Cardiac fibroblast (primary cell): ENCODE data around the gene HBEGF.

Source experiments
- DNase-seq, 2 donors: peaks; one replicate each; pipeline versions ENCODE4 v3.0.0 to v3.0.0-alpha.2; 2010; ENCODE audit warnings: low read depth in 2 of 2
- H3K4me3 ChIP-seq, 2 donors: replicated peaks in 1 of 2; 1 replicate in 1 of 2; 2 replicates in 1 of 2; pipeline ENCODE4 v1.5.1; 2011; ENCODE audit warnings: low read depth in 2 of 2, low read length in 2 of 2, mild to moderate bottlenecking in 2 of 2, moderate library complexity in 1 of 2
- TF ChIP-seq, protein P1 (sequence below): IDR thresholded peaks from one replicate; pipeline ENCODE4 v1.5.1; 2011; ENCODE audit warnings: low read depth, mild to moderate bottlenecking, low read length, inconsistent platforms

The HBEGF gene, protein sequence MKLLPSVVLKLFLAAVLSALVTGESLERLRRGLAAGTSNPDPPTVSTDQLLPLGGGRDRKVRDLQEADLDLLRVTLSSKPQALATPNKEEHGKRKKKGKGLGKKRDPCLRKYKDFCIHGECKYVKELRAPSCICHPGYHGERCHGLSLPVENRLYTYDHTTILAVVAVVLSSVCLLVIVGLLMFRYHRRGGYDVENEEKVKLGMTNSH

DNA sequence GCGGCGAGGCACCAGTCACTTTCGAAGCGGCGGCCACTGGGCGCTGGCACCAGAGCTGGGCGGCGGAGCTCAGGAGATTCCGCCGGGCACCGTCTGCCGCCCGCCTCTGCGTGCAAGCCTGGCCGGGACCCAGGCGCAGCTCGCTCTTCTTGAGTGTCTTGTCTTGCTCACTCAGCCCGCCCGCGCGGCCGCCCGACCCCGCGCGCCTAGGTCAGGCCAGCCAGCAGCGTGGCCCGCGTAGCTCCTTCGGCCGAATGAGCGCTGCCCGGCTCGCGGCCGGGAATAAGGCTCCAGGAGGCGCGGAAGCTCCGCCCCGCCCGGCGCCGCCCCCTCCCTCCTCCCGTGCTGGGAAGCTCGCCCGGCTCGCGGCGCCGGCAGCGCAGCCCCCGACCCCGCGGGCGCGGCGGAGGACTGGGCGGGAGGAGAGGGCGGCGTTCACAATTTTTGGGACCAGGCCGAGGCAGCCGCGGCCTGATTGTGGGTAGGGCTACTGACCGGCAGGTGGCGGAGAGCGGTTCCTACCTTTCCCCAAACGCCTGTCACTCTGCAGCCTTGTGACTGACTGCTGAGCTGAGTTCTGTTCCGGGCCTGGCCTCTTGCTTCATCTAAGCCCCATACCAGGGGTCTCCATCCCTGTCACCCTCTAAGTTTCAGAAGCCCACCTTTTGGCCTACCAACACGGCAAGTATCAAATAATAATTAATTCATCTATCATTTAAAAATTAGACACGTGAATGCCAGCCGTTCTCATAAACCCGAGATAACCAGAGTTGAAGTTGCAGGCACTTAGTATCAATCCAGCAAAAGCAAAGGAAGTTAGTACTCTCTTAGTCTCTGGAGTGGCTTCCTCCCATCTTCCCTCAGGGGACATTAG lies at the start of gene HBEGF:
HBEGF (minus strand) TSS at position 256 of the 874 bp plus-strand sequence. CDS start 275 bp downstream, outside the sequence.
- DNase-seq, result peak; percentile 65 to 77

DNA sequence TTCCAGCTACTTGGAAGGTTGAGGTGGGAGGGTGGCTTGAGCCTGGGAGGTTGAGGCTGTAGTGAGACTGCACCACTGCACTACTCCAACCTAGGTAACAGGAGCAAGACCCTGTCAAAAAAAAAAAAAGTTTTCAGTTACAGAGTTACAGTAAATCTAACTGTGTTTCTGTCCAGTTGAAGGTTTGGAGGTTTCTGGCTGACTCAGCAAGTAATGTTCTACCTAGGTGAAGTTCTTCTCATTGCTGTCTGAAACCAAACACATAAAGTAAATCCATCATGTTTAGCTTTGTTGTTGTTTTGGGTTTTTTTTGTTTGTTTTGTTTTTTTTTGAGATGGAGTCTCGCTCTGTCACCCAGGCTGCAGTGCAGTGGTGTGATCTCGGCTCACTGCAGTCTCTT lies 47.3 kb upstream of the HBEGF start:
- TF ChIP-seq, protein P1, sequence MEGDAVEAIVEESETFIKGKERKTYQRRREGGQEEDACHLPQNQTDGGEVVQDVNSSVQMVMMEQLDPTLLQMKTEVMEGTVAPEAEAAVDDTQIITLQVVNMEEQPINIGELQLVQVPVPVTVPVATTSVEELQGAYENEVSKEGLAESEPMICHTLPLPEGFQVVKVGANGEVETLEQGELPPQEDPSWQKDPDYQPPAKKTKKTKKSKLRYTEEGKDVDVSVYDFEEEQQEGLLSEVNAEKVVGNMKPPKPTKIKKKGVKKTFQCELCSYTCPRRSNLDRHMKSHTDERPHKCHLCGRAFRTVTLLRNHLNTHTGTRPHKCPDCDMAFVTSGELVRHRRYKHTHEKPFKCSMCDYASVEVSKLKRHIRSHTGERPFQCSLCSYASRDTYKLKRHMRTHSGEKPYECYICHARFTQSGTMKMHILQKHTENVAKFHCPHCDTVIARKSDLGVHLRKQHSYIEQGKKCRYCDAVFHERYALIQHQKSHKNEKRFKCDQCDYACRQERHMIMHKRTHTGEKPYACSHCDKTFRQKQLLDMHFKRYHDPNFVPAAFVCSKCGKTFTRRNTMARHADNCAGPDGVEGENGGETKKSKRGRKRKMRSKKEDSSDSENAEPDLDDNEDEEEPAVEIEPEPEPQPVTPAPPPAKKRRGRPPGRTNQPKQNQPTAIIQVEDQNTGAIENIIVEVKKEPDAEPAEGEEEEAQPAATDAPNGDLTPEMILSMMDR, result no peak
- no peak for DNase-seq
- H3K4me3 ChIP-seq, result no peak overlapping the region

More for the DNA sequence above, at the start of gene HBEGF:
- TF ChIP-seq, protein P1, result peak; percentile 45
- H3K4me3 ChIP-seq, result peak within 1 kb of the TSS; percentile 68 to 77

DNA sequence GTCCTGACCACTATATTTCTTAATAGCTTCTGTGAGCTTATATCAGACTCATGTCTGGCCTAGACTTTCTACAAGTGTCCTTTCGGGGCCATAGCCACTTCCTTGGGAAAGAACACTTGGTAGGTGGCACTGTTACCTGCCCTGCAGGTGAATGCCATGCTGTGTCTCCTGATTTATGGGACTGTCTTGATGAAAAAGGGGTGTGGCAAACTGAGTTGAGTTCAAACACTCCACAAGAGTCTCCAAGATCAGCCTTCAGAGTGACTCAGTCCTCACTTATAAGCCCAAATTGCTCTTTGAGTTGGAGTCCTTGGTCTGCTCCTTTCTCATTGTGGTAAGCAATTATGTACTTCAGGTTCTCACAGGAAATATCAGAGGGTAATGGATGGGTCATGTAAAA lies 45.3 kb upstream of the HBEGF start:
- no peak for DNase-seq
- no peak overlapping the region for H3K4me3 ChIP-seq
- TF ChIP-seq, protein P1, result no peak

DNA sequence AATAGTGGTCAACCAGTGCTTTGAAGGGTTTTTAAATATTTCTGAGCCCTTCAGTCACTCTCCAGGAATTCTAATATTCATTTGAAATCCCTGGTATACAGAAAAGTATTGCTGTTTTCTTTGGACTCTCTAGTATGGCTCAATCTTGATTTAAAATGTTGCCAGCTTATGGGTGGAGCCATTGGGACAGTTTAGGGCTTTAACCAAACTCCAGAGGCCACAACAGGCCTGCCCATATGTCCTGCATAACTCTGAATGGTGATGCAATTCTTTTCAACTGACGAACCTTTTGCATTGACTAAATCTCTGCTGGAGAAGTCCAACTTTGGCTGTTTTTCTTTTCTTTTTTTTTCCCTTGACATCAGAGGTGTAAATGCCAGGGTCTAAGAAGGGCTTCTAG lies 44.9 kb upstream of the HBEGF start:
- DNase-seq, result peak; percentile 52 to 54
- TF ChIP-seq, protein P1, result no peak
- H3K4me3 ChIP-seq, result no peak overlapping the region

DNA sequence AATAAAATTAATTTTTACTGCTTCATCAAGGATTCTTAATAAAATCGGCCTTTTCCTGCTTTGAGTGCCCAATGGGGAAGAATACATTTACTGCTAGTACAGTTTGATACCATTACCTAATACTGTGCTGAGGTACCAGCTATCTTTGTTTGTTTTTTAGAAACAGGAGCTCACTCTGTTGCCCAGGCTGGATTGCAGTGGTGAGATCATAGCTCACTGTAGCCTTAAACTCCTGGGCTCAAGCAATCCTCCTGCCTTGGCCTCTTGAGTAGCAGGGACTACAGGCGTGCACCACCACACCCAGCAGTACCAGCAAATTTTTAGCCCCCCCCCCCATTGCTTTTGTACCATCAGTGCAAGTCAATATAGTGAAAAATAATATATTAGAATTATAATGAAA lies 41.6 kb upstream of the HBEGF start:
- TF ChIP-seq, protein P1, result no peak
- DNase-seq, result no peak

DNA sequence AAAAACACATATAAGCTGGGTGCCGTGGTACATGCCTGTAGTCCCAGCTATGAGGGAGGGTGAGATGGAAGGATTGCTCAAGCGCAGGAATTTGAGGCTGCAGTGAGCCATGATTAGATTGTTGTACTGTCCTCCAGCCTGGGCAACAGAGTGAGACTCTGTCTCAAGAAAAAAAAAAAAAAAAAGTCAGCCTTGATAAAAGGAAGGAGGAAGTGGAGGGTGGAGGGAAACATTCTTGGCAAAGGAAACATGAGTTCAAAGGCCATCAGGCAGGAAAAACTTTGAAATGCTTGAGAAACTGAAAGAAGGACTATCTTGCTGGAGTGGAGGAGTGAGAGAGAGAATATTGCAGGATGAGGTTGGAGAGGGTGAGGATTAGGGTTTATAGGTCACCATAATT lies 36.9 kb upstream of the HBEGF start:
- DNase-seq, result peak; percentile 32 to 68
- TF ChIP-seq, protein P1, result no peak
- H3K4me3 ChIP-seq, result no peak overlapping the region

More for the DNA sequence above, 41.6 kb upstream of the HBEGF start:
- H3K4me3 ChIP-seq, result no peak overlapping the region
